ENCODE results near the gene MRPS31. TPM values are rescaled to one million over a fixed set of nuclear protein-coding genes. Genes with fewer than 3 reads are reported as not detected.
"Not testable (repeated sequence)": the region's sequence is repeated elsewhere in the genome, so short reads cannot be mapped to it uniquely, and the experiment has no call there.

Gene MRPS31
- total RNA-seq, 1 experiment from 2014 or later: 16.3 TPM

- in situ Hi-C loops (cut with HindIII; ENCODE audit: low pct_unique_long_range_greater_than_20kb, low sequenced_read_pairs): no loop called here
- no peak for DNase-seq (ENCODE audit: low read depth)
Measured at GRCh38 chr13:40792284-40793051, 21.5 kb upstream of the MRPS31 start.

- in situ Hi-C loops (cut with HindIII; ENCODE audit: low pct_unique_long_range_greater_than_20kb, low sequenced_read_pairs): no loop called here
- no peak for DNase-seq (ENCODE audit: low read depth)
Measured at GRCh38 chr13:40790154-40790616, 19.2 kb upstream of the MRPS31 start.

- in situ Hi-C loops (cut with HindIII; ENCODE audit: low pct_unique_long_range_greater_than_20kb, low sequenced_read_pairs): no loop called here
- peak; percentile 83 for DNase-seq (ENCODE audit: low read depth)
Measured at GRCh38 chr13:40789275-40790153, 18.5 kb upstream of the MRPS31 start, which contains the start of gene SLC25A15. Gene SLC25A15 (plus strand): TSS chr13:40789611. CDS start chr13:40793227, 3,616 bp downstream.

GRCh38 chr13:40788540-40789274, 17.7 kb upstream of the MRPS31 start:
- peak; percentile 10 for DNase-seq (ENCODE audit: low read depth)
- in situ Hi-C loops (cut with HindIII; ENCODE audit: low pct_unique_long_range_greater_than_20kb, low sequenced_read_pairs): not testable (repeated sequence)

- no peak for DNase-seq (ENCODE audit: low read depth)
- in situ Hi-C loops (cut with HindIII; ENCODE audit: low pct_unique_long_range_greater_than_20kb, low sequenced_read_pairs): no loop called here
Measured at GRCh38 chr13:40787062-40787461, 16.1 kb upstream of the MRPS31 start.

GRCh38 chr13:40786568-40786996, 15.6 kb upstream of the MRPS31 start:
- in situ Hi-C loops (cut with HindIII; ENCODE audit: low pct_unique_long_range_greater_than_20kb, low sequenced_read_pairs): no loop called here
- DNase-seq (ENCODE audit: low read depth): no peak

GRCh38 chr13:40784540-40784939, 13.6 kb upstream of the MRPS31 start:
- no peak for DNase-seq (ENCODE audit: low read depth)
- in situ Hi-C loops (cut with HindIII; ENCODE audit: low pct_unique_long_range_greater_than_20kb, low sequenced_read_pairs): no loop called here

- in situ Hi-C loops (cut with HindIII; ENCODE audit: low pct_unique_long_range_greater_than_20kb, low sequenced_read_pairs); DNase-seq (ENCODE audit: low read depth): not testable (repeated sequence)
Measured at GRCh38 chr13:40782971-40783370, 12.0 kb upstream of the MRPS31 start.

- DNase-seq (ENCODE audit: low read depth): no peak
- in situ Hi-C loops (cut with HindIII; ENCODE audit: low pct_unique_long_range_greater_than_20kb, low sequenced_read_pairs): no loop called here
Measured at GRCh38 chr13:40781717-40782116, 10.7 kb upstream of the MRPS31 start.

GRCh38 chr13:40780822-40781401, 9.9 kb upstream of the MRPS31 start:
- no peak for DNase-seq (ENCODE audit: low read depth)
- in situ Hi-C loops (cut with HindIII; ENCODE audit: low pct_unique_long_range_greater_than_20kb, low sequenced_read_pairs): no loop called here

GRCh38 chr13:40779796-40780285, 8.9 kb upstream of the MRPS31 start:
- DNase-seq (ENCODE audit: low read depth): no peak
- in situ Hi-C loops (cut with HindIII; ENCODE audit: low pct_unique_long_range_greater_than_20kb, low sequenced_read_pairs): no loop called here

GRCh38 chr13:40779049-40779448, 8.1 kb upstream of the MRPS31 start:
- no peak for DNase-seq (ENCODE audit: low read depth)
- in situ Hi-C loops (cut with HindIII; ENCODE audit: low pct_unique_long_range_greater_than_20kb, low sequenced_read_pairs): no loop called here

- no peak for DNase-seq (ENCODE audit: low read depth)
- in situ Hi-C loops (cut with HindIII; ENCODE audit: low pct_unique_long_range_greater_than_20kb, low sequenced_read_pairs): no loop called here
Measured at GRCh38 chr13:40777809-40778175, 6.8 kb upstream of the MRPS31 start.

- in situ Hi-C loops (cut with HindIII; ENCODE audit: low pct_unique_long_range_greater_than_20kb, low sequenced_read_pairs): no loop called here
- peak; percentile 61 for DNase-seq (ENCODE audit: low read depth)
Measured at GRCh38 chr13:40777166-40777808, 6.3 kb upstream of the MRPS31 start.

GRCh38 chr13:40776681-40777165, 5.7 kb upstream of the MRPS31 start:
- in situ Hi-C loops (cut with HindIII; ENCODE audit: low pct_unique_long_range_greater_than_20kb, low sequenced_read_pairs): no loop called here
- no peak for DNase-seq (ENCODE audit: low read depth)

- in situ Hi-C loops (cut with HindIII; ENCODE audit: low pct_unique_long_range_greater_than_20kb, low sequenced_read_pairs): no loop called here
Measured at GRCh38 chr13:40776232-40776631, 5.2 kb upstream of the MRPS31 start.

GRCh38 chr13:40774672-40775071, 3.7 kb upstream of the MRPS31 start:
- no peak for DNase-seq (ENCODE audit: low read depth)
- in situ Hi-C loops (cut with HindIII; ENCODE audit: low pct_unique_long_range_greater_than_20kb, low sequenced_read_pairs): no loop called here

More at GRCh38 chr13:40776232-40776631, 5.2 kb upstream of the MRPS31 start:
- DNase-seq (ENCODE audit: low read depth): no peak
